Neutrophil (primary cell): Measurements from ENCODE around the gene GDA.

ENCODE experiments used
- H3K27ac ChIP-seq: fragments of 200-600 bp; sonication (generic); 2 replicates; pipeline ENCODE4 v1.5.1; 2016; ENCODE audit warnings: mild to moderate bottlenecking, moderate library complexity
- H3K27me3 ChIP-seq: fragments of 200-600 bp; sonication (generic); 2 replicates; pipeline ENCODE4 v1.6.0; 2016; ENCODE audit warnings: mild to moderate bottlenecking
- H3K36me3 ChIP-seq: fragments of 200-600 bp; sonication (generic); 2 replicates; pipeline ENCODE4 v1.5.1; 2017
- H3K4me1 ChIP-seq, 2 experiments: fragments of 200-600 bp in 1 of 2; sonication (generic) in 1 of 2; 1 replicate in 1 of 2; 2 replicates in 1 of 2; pipeline versions ENCODE4 v1.5.1 to v1.6.1; 2013 to 2016; ENCODE audit warnings: low read depth in 1 of 2, low read length in 1 of 2, mild to moderate bottlenecking in 1 of 2, moderate library complexity in 1 of 2; ENCODE audit not compliant: control insufficient read depth in 1 of 2, insufficient read depth in 1 of 2
- H3K4me3 ChIP-seq, 2 experiments: fragments of 200-600 bp in 1 of 2; sonication (generic) in 1 of 2; 1 replicate in 1 of 2; 2 replicates in 1 of 2; pipeline ENCODE4 v1.5.1; 2013 to 2016; ENCODE audit warnings: low read depth in 1 of 2, low read length in 1 of 2, mild to moderate bottlenecking in 1 of 2, moderate library complexity in 1 of 2
- H3K9me3 ChIP-seq: fragments of 200-600 bp; sonication (generic); 2 replicates; pipeline ENCODE4 v1.5.1; 2016
- CTCF ChIP-seq: fragments of 200-600 bp; sonication (generic); IDR thresholded peaks from 2 replicates; pipeline ENCODE4 v1.5.1; 2016; ENCODE audit warnings: antibody characterized with exemption

GDA gene

GRCh38 chr9:72127753-72128152 is 21.5 kb upstream of the GDA start:
- H3K27me3 ChIP-seq: no peaks in the 10 kb centered on the region
- no peaks in the 10 kb centered on the region for H3K36me3 ChIP-seq
- no peaks in the 10 kb centered on the region for H3K9me3 ChIP-seq
- H3K4me1 ChIP-seq: no peaks in the 10 kb centered on the region
- H3K4me3 ChIP-seq: no peak overlapping the region
- TF ChIP-seq CTCF: no peak
- no peak overlapping the region for H3K27ac ChIP-seq

DNA sequence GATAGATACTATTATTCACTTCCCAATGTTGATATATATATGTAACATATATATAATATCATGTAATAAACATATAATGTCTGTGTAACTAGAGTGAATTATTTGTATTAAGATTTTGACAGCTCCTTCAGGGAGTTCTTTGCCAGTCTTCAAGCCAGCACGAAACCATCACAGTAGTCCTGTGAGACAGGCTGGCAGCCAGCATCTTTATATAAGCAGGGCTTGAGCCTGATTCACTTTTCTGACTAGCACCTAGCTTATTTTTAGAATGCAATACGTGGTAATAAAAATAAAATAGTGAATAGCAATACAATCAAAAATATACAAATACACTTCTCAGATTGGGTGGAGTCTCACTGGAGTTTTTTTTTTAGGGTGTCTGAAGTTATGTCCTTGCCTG is 20.7 kb upstream of the GDA start:
- no peak for TF ChIP-seq CTCF

DNA sequence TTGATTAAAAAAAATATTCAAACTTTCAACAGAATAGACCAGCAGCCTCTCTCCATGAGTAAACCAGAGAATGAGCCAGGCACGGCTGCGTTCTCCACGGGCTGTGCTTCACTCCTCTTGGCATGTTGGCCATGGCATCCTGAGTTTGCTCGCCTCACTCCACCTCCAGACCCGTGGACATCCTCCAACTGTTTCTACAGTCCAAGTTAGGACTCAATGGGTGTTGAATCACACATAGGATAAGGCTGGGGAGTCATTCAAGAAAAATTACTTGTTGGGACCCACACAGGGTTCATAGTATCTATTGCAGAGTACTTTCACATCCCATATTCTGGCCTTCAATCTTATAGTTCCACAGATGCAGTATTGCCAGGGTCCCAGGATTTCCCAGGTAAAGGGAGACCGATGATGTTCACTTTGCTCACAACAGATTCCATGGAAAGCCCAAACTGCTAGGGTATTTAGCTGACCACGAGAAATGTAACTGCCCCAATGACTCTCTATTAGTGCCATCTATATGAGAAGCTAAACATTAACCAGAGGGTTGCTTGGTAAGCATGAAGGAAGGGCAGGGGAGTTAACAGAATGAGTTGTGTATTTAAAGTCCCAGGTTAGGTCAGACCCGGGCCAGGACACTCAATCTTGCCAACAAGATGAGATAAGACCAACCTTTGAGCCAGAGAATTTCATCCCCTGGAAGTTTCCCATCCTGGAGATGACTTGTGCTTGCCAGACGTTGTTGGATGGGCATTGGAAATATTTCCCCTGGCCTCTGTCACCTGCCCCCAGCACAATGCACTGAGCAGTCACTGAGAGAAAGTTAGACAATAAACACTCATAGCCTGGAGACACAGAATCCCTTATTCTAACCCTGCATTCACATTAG is 19.7 kb upstream of the GDA start:
- no peak overlapping the region for H3K27ac ChIP-seq
- no peak for TF ChIP-seq CTCF
- H3K4me3 ChIP-seq: no peak overlapping the region
- no peaks in the 10 kb centered on the region for H3K4me1 ChIP-seq
- H3K9me3 ChIP-seq: no peaks in the 10 kb centered on the region
- no peaks in the 10 kb centered on the region for H3K36me3 ChIP-seq
- no peaks in the 10 kb centered on the region for H3K27me3 ChIP-seq

More for the DNA sequence above, 20.7 kb upstream of the GDA start:
- no peaks in the 10 kb centered on the region for H3K4me1 ChIP-seq
- no peak overlapping the region for H3K4me3 ChIP-seq
- no peak overlapping the region for H3K27ac ChIP-seq
- H3K27me3 ChIP-seq: no peaks in the 10 kb centered on the region
- no peaks in the 10 kb centered on the region for H3K9me3 ChIP-seq
- H3K36me3 ChIP-seq: no peaks in the 10 kb centered on the region

- no peaks in the 10 kb centered on the region for H3K27me3 ChIP-seq
- H3K9me3 ChIP-seq: no peaks in the 10 kb centered on the region
- no peaks in the 10 kb centered on the region for H3K36me3 ChIP-seq
- no peak overlapping the region for H3K27ac ChIP-seq
- no peak overlapping the region for H3K4me3 ChIP-seq
- no peaks in the 10 kb centered on the region for H3K4me1 ChIP-seq
- TF ChIP-seq CTCF: no peak
Measured at GRCh38 chr9:72130321-72130720, 18.9 kb upstream of the GDA start.

- H3K9me3 ChIP-seq: no peaks in the 10 kb centered on the region
- no peaks in the 10 kb centered on the region for H3K4me1 ChIP-seq
- H3K27me3 ChIP-seq: no peaks in the 10 kb centered on the region
- no peak overlapping the region for H3K4me3 ChIP-seq
- no peak overlapping the region for H3K27ac ChIP-seq
- no peaks in the 10 kb centered on the region for H3K36me3 ChIP-seq
- TF ChIP-seq CTCF: no peak
Measured at GRCh38 chr9:72131206-72131605, 18.0 kb upstream of the GDA start.
